IMR-90 (cell line): ENCODE data around the gene TMED8. TPM values are rescaled to one million over a fixed set of nuclear protein-coding genes. Genes with fewer than 3 reads are reported as not detected.

Experiments used
- ATAC-seq: fragments of 200-7000 bp; cut with Tn5 transposase; 2 replicates; pipeline ENCODE4 v1.9.1; 2020; ENCODE audit warnings: low read depth, mild to moderate bottlenecking, moderate library complexity
- BruUV-seq: library from RNA; stranded (reverse); fragments of 400-500 nt; replicated peaks from 2 replicates; lab custom pipeline; 2021; lab: Mats Ljungman, UMichigan
- CTCF ChIA-PET: fragments of 300-600 bp; formaldehyde crosslinking; extraction: SDS; loops from one replicate; lab custom pipeline; 2021; ENCODE audit warnings: antibody characterized with exemption; lab: Yijun Ruan, JAX
- POLR2A ChIA-PET: fragments of 300-600 bp; sonication (Branson Sonifier 250); formaldehyde crosslinking; loops from one replicate; lab custom pipeline; 2022; ENCODE audit warnings: antibody characterized with exemption; ENCODE audit not compliant: unreplicated experiment; lab: Charles Lee
- DNase-seq: peaks from one replicate; pipeline ENCODE4 v3.0.0; 2013
- H2AFZ ChIP-seq: replicated peaks from 2 replicates; pipeline ENCODE3; 2013; ENCODE audit warnings: low read length, mild to moderate bottlenecking; ENCODE audit not compliant: poor library complexity
- H2AK5ac ChIP-seq: 2 replicates; pipeline ENCODE4 v1.6.1; 2013; ENCODE audit warnings: low read depth, low read length, inconsistent platforms
- H2AK9ac ChIP-seq: replicated peaks from 2 replicates; pipeline ENCODE3; 2013; ENCODE audit warnings: mild to moderate bottlenecking, low read depth, low read length, moderate library complexity; ENCODE audit not compliant: poor library complexity
- H2BK120ac ChIP-seq: 2 replicates; pipeline ENCODE4 v1.6.1; 2013; ENCODE audit warnings: low read depth, low read length, inconsistent platforms
- H2BK15ac ChIP-seq: 3 replicates; pipeline ENCODE4 v1.6.1; 2013; ENCODE audit warnings: low read depth, low read length, inconsistent platforms
- H2BK20ac ChIP-seq: 2 replicates; pipeline ENCODE4 v1.6.1; 2013; ENCODE audit warnings: low read depth, mild to moderate bottlenecking, inconsistent platforms, low read length, moderate library complexity
- H2BK5ac ChIP-seq: 2 replicates; pipeline ENCODE4 v1.6.1; 2013; ENCODE audit warnings: mild to moderate bottlenecking, low read depth, low read length, inconsistent platforms; ENCODE audit not compliant: poor library complexity, severe bottlenecking
- H3K14ac ChIP-seq: replicated peaks from 2 replicates; pipeline ENCODE4 v1.6.1; 2013; ENCODE audit warnings: low read depth, low read length, inconsistent platforms
- H3K18ac ChIP-seq: 2 replicates; pipeline ENCODE4 v1.6.1; 2013; ENCODE audit warnings: low read depth, low read length, control low read depth
- H3K23ac ChIP-seq: 2 replicates; pipeline ENCODE4 v1.6.1; 2013; ENCODE audit warnings: low read depth, low read length, inconsistent platforms
- H3K27ac ChIP-seq: 2 replicates; pipeline ENCODE4 v1.5.1; 2013; ENCODE audit warnings: mild to moderate bottlenecking, control low read depth, low read length; ENCODE audit not compliant: insufficient read depth
- H3K27me3 ChIP-seq: 2 replicates; pipeline ENCODE4 v1.6.1; 2013; ENCODE audit warnings: low read length; ENCODE audit not compliant: control insufficient read depth, insufficient read depth
- H3K36me3 ChIP-seq: 2 replicates; pipeline ENCODE4 v1.6.1; 2013; ENCODE audit warnings: low read length, mixed read lengths; ENCODE audit not compliant: control insufficient read depth, insufficient read depth
- H3K4ac ChIP-seq: 2 replicates; pipeline ENCODE4 v1.6.1; 2013; ENCODE audit warnings: low read depth, low read length, inconsistent platforms
- H3K4me1 ChIP-seq: 2 replicates; pipeline ENCODE4 v1.6.1; 2013; ENCODE audit warnings: low read length, mixed read lengths; ENCODE audit not compliant: control insufficient read depth, insufficient read depth
- H3K4me2 ChIP-seq: 2 replicates; pipeline ENCODE4 v1.6.1; 2013; ENCODE audit warnings: low read depth, mild to moderate bottlenecking, control low read depth, low read length, moderate library complexity
- H3K4me3 ChIP-seq: 2 replicates; pipeline ENCODE4 v1.5.1; 2013; ENCODE audit warnings: low read depth, mild to moderate bottlenecking, control low read depth, low read length, moderate library complexity; ENCODE audit not compliant: insufficient read depth
- H3K56ac ChIP-seq: 2 replicates; pipeline ENCODE4 v1.6.1; 2013; ENCODE audit warnings: low read length, inconsistent platforms; ENCODE audit not compliant: insufficient read depth; ENCODE audit errors: extremely low read depth
- H3K79me1 ChIP-seq, 2 experiments: 2 replicates each; pipeline ENCODE4 v1.6.1; 2013; ENCODE audit warnings: low read length in 2 of 2, inconsistent platforms in 1 of 2, low read depth in 1 of 2
- H3K9ac ChIP-seq: 2 replicates; pipeline ENCODE4 v1.6.1; 2013; ENCODE audit warnings: low read depth, low read length, control low read depth
- H3K9me1 ChIP-seq: 2 replicates; pipeline ENCODE4 v1.6.1; 2013; ENCODE audit warnings: low read length, inconsistent platforms; ENCODE audit not compliant: insufficient read depth
- H3K9me3 ChIP-seq: 2 replicates; pipeline ENCODE4 v1.6.1; 2013; ENCODE audit warnings: low read length; ENCODE audit not compliant: control insufficient read depth, insufficient read depth
- H4K20me1 ChIP-seq: 2 replicates; pipeline ENCODE4 v1.6.1; 2013; ENCODE audit warnings: low read length, inconsistent platforms; ENCODE audit not compliant: insufficient read depth
- H4K5ac ChIP-seq: 2 replicates; pipeline ENCODE4 v1.6.1; 2013; ENCODE audit warnings: mild to moderate bottlenecking, low read depth, low read length, control low read depth
- H4K8ac ChIP-seq, 2 experiments: 2 replicates each; pipeline ENCODE4 v1.6.1; 2013; ENCODE audit warnings: low read depth in 2 of 2, low read length in 2 of 2, control low read depth in 1 of 2, inconsistent platforms in 1 of 2
- H4K91ac ChIP-seq: 2 replicates; pipeline ENCODE4 v1.6.1; 2013; ENCODE audit warnings: low read depth, low read length, inconsistent platforms; ENCODE audit not compliant: insufficient read depth
- CEBPB ChIP-seq: IDR thresholded peaks from 2 replicates; pipeline ENCODE4 v1.6.1; 2012; ENCODE audit warnings: low read depth, low read length, improper control_type of control experiment
- CHD1 ChIP-seq: IDR thresholded peaks from 2 replicates; pipeline ENCODE4 v1.6.1; 2012; ENCODE audit warnings: low read depth, low read length, improper control_type of control experiment
- CTCF ChIP-seq: conservative IDR thresholded peaks from 2 replicates; pipeline ENCODE4 v1.5.1; 2012; ENCODE audit warnings: mild to moderate bottlenecking, low read depth, low read length, improper control_type of control experiment
- MAZ ChIP-seq: IDR thresholded peaks from 2 replicates; pipeline ENCODE4 v1.6.1; 2012; ENCODE audit warnings: low read depth, mild to moderate bottlenecking, low read length, improper control_type of control experiment, moderate library complexity, borderline replicate concordance
- WGBS, 2 experiments: methylation state at CpG; one replicate each; pipeline versions ENCODE4 v1.1.5 to v1.1.7; 2013; ENCODE audit warnings: missing lambda C conversion rate in 2 of 2; ENCODE audit not compliant: insufficient read length in 1 of 2; ENCODE audit errors: extremely low coverage in 2 of 2; 5-methylcytosine and 5-hydroxymethylcytosine counted together
- dilution Hi-C: fragments of 300-500 bp; cut with HindIII; formaldehyde crosslinking; loops from one replicate; pipeline ENCODE4 v1.14.3; 2018; ENCODE audit warnings: low sequenced_read_pairs; ENCODE audit not compliant: unreplicated experiment
- in situ Hi-C: fragments of 300-500 bp; cut with MboI; formaldehyde crosslinking; loops from 3 replicates; pipeline ENCODE4 v1.14.3; 2019; ENCODE audit warnings: low sequenced_read_pairs, inconsistent platforms, mixed read lengths
- intact Hi-C: fragments of 100-400 bp; cut with micrococcal nuclease; formaldehyde crosslinking; loops from 2 replicates; pipeline ENCODE4 v1.10.0; 2022
- polyA plus RNA-seq, 3 experiments: library from polyadenylated mRNA; depleted of rRNA; stranded (reverse); fragments of >200 nt; gene quantifications; 2 replicates each; pipeline ENCODE4 v1.2.3, GENCODE V29; 2012; ENCODE audit warnings: low replicate concordance in 1 of 3
- total RNA-seq: library from RNA; depleted of rRNA; stranded (reverse); fragments of >200 nt; gene quantifications from 2 replicates; pipeline ENCODE4 v1.2.3, GENCODE V29; 2012

The TMED8 gene
- total and polyA plus RNA-seq, 2 of the 4 experiments (the other 2 are of a cell fraction) = 2.2 to 5.0 TPM

- TF ChIP-seq CHD1 (no peak), MAZ (no peak)
These were observed 63.5 kb downstream of the TMED8 start (continued) for GRCh38 chr14:77313371-77313770.

- H3K27ac ChIP-seq = no peak overlapping the region
- in situ Hi-C loops = loop anchor here (25.0 kb wide), 1 partner anchor 424 kb away; no protein-coding TSS in a partner anchor
- no CpG with 5 or more reads among the region's 2 CpGs for WGBS, 2 experiments
These were observed 65.7 kb downstream of the TMED8 start for GRCh38 chr14:77311217-77311616.

More at GRCh38 chr14:77311217-77311616, 65.7 kb downstream of the TMED8 start:
- Histone ChIP-seq H3K23ac (no peak overlapping the region), H3K56ac (no peak overlapping the region), H3K9ac (no peak overlapping the region), H2AK9ac (no peak overlapping the region), H3K79me1 (peaks cover 9 to 41% of the 10 kb centered on the region in 2 experiments; a peak in 3 of 4 replicates), H2BK15ac (no peak overlapping the region), H3K4me3 (no peak overlapping the region), H4K20me1 (peaks cover 3% of the 10 kb centered on the region; the same call in 1 of the 2 replicates), H4K5ac (no peak overlapping the region), H3K9me3 (no peaks in the 10 kb centered on the region), H2BK20ac (no peak overlapping the region; the same call in 1 of the 2 replicates), H2AK5ac (no peak overlapping the region), H3K9me1 (peaks cover 13% of the 10 kb centered on the region), H3K27me3 (no peaks in the 10 kb centered on the region), H2BK5ac (no peak overlapping the region), H4K91ac (no peak overlapping the region), H2BK120ac (no peak overlapping the region), H3K4me2 (no peak overlapping the region), H3K18ac (no peak overlapping the region), H4K8ac (no peak overlapping the region), H2AFZ (no peak overlapping the region), H3K14ac (no peak overlapping the region), H3K4ac (no peak overlapping the region), H3K4me1 (peaks cover 17% of the 10 kb centered on the region), H3K36me3 (no peaks in the 10 kb centered on the region)
- intact Hi-C loops (loop anchor here (5.0 kb wide), 1 partner anchor 434 kb away; no protein-coding TSS in a partner anchor), dilution Hi-C loops (no loop called here)
- no peak for DNase-seq
- ATAC-seq = no peak
- no peak for TF ChIP-seq CTCF
- TF ChIP-seq CEBPB = peak; percentile 92
- no TSS peak for BruUV-seq
- CTCF ChIA-PET = no interaction called here
- POLR2A ChIA-PET = no interaction called here
